SK-N-SH (cell line): Measurements from ENCODE around the gene TAB2. TPM values are rescaled to one million over a fixed set of nuclear protein-coding genes. Genes with fewer than 3 reads are reported as not detected.

Experiments used
- CTCF ChIA-PET: fragments of 300-600, 350-600 bp; formaldehyde crosslinking; extraction: SDS; loops from one replicate; lab custom pipeline; 2021; lab: Yijun Ruan, JAX
- POLR2A ChIA-PET: fragments of 350-600 bp; sonication (Branson Sonifier 250); formaldehyde crosslinking; extraction: SDS; loops from one replicate; lab custom pipeline; 2020; ENCODE audit warnings: antibody characterized with exemption, inconsistent platforms; lab: Yijun Ruan, JAX
- DNase-seq: peaks from one replicate; pipeline ENCODE4 v3.0.0; 2012
- H2AFZ ChIP-seq: fragments of 200-600 bp; sonication (generic); 2 replicates; pipeline ENCODE4 v1.8.1; 2016; ENCODE audit warnings: antibody characterized with exemption, mild to moderate bottlenecking, low read depth
- H3F3A ChIP-seq: fragments of 200-600 bp; sonication (generic); replicated peaks from 2 replicates; pipeline ENCODE3; 2016; ENCODE audit warnings: antibody characterized with exemption, mild to moderate bottlenecking; ENCODE audit not compliant: insufficient read depth
- H3K27ac ChIP-seq, 2 experiments: fragments of 200-500 bp in 1 of 2; fragments of 200-600 bp in 1 of 2; sonication (Bioruptor generic) in 1 of 2; sonication (generic), shearing (Covaris generic) in 1 of 2; 2 replicates each; pipeline versions ENCODE4 v1.5.1 to v1.6.1; 2014 to 2016; ENCODE audit warnings: low read depth in 2 of 2, inconsistent platforms in 1 of 2, low read length in 1 of 2, mild to moderate bottlenecking in 1 of 2, mixed read lengths in 1 of 2
- H3K27me3 ChIP-seq: fragments of 200-600 bp; sonication (generic), shearing (Covaris generic); 2 replicates; pipeline ENCODE4 v1.6.1; 2016; ENCODE audit warnings: mixed run types; ENCODE audit not compliant: insufficient read depth
- H3K36me3 ChIP-seq, 2 experiments: fragments of 200-500 bp in 1 of 2; fragments of 200-600 bp in 1 of 2; sonication (Bioruptor generic) in 1 of 2; sonication (generic) in 1 of 2; replicated peaks in 1 of 2; 2 replicates each; pipeline versions ENCODE3 to v1.5.1; 2014 to 2016; ENCODE audit warnings: low read length in 1 of 2, mild to moderate bottlenecking in 1 of 2; ENCODE audit not compliant: insufficient read depth in 2 of 2, control insufficient read depth in 1 of 2
- H3K4me1 ChIP-seq, 2 experiments: fragments of 200-500 bp in 1 of 2; fragments of 200-600 bp in 1 of 2; sonication (Bioruptor generic) in 1 of 2; sonication (generic), shearing (Covaris generic) in 1 of 2; 2 replicates each; pipeline versions ENCODE4 v1.5.1 to v1.6.1; 2014 to 2016; ENCODE audit warnings: low read depth in 1 of 2, low read length in 1 of 2, mixed run types in 1 of 2; ENCODE audit not compliant: insufficient read depth in 2 of 2, control insufficient read depth in 1 of 2
- H3K4me2 ChIP-seq: fragments of 200-600 bp; sonication (generic), shearing (Covaris generic); 2 replicates; pipeline ENCODE4 v1.6.1; 2017; ENCODE audit warnings: mixed run types
- H3K4me3 ChIP-seq, 2 experiments: fragments of 200-500 bp in 1 of 2; fragments of 200-600 bp in 1 of 2; sonication (Bioruptor generic) in 1 of 2; sonication (generic), shearing (Covaris generic) in 1 of 2; 2 replicates each; pipeline versions ENCODE4 v1.5.1 to v1.8.1; 2014 to 2016; ENCODE audit warnings: low read depth in 2 of 2, inconsistent platforms in 1 of 2, low read length in 1 of 2, mild to moderate bottlenecking in 1 of 2, mixed read lengths in 1 of 2, moderate library complexity in 1 of 2
- H3K79me2 ChIP-seq: fragments of 200-600 bp; sonication (generic); 2 replicates; pipeline ENCODE4 v1.8.1; 2017; ENCODE audit warnings: mild to moderate bottlenecking; ENCODE audit not compliant: insufficient read depth
- H3K9ac ChIP-seq: fragments of 200-600 bp; sonication (generic); 2 replicates; pipeline ENCODE4 v1.6.1; 2017; ENCODE audit warnings: mixed run types
- H3K9me2 ChIP-seq: fragments of 200-600 bp; sonication (generic); 2 replicates; pipeline ENCODE4 v1.6.1; 2017; ENCODE audit warnings: mixed run types
- H3K9me3 ChIP-seq: fragments of 200-600 bp; sonication (generic); 2 replicates; pipeline ENCODE4 v1.6.1; 2017; ENCODE audit warnings: mixed run types, mild to moderate bottlenecking, moderate library complexity
- H4K20me1 ChIP-seq: fragments of 200-600 bp; sonication (generic); 2 replicates; pipeline ENCODE4 v1.6.1; 2017; ENCODE audit warnings: mild to moderate bottlenecking, mixed run types; ENCODE audit not compliant: insufficient read depth
- CHD2 ChIP-seq: fragments of 150-350 bp; IDR thresholded peaks from 2 replicates; pipeline ENCODE4 v1.6.1; 2018; ENCODE audit warnings: low read length; ENCODE audit not compliant: partially characterized antibody
- CTCF ChIP-seq: fragments of 200-600 bp; sonication (generic); IDR thresholded peaks from 2 replicates; pipeline ENCODE4 v1.6.1; 2017; ENCODE audit warnings: antibody characterized with exemption, mild to moderate bottlenecking, moderate library complexity
- ELF1 ChIP-seq: IDR thresholded peaks from 2 replicates; pipeline ENCODE4 v1.4.0; 2012
- EP300 ChIP-seq, 2 experiments: IDR thresholded peaks; 2 replicates each; pipeline versions ENCODE4 v1.4.0 to v1.6.1; 2012; ENCODE audit warnings: borderline replicate concordance in 1 of 2, low read depth in 1 of 2, low read length in 1 of 2
- FOSL2 ChIP-seq: IDR thresholded peaks from 2 replicates; pipeline ENCODE4 v1.4.0; 2012; ENCODE audit warnings: low read depth, mild to moderate bottlenecking, moderate library complexity, borderline replicate concordance
- FOXJ3 ChIP-seq: sonication (generic); formaldehyde crosslinking; IDR thresholded peaks from 2 replicates; pipeline ENCODE4 v1.5.1; 2020; ENCODE audit warnings: mild to moderate bottlenecking, missing genetic modification reagents
- GABPA ChIP-seq: IDR thresholded peaks from 2 replicates; pipeline ENCODE4 v1.4.0; 2012; ENCODE audit warnings: low read depth, mild to moderate bottlenecking
- GATA2 ChIP-seq: sonication (generic); formaldehyde crosslinking; IDR thresholded peaks from 2 replicates; pipeline ENCODE4 v1.5.0; 2020; ENCODE audit warnings: mild to moderate bottlenecking, missing genetic modification reagents
- JUND ChIP-seq: IDR thresholded peaks from 2 replicates; pipeline ENCODE4 v1.4.0; 2012
- MAX ChIP-seq: IDR thresholded peaks from 2 replicates; pipeline ENCODE4 v1.4.0; 2012; ENCODE audit warnings: low read depth
- MXI1 ChIP-seq: IDR thresholded peaks from 2 replicates; pipeline ENCODE4 v1.6.1; 2012; ENCODE audit warnings: mild to moderate bottlenecking, low read depth, low read length, improper control_type of control experiment
- POLR2AphosphoS5 ChIP-seq: IDR thresholded peaks from 2 replicates; pipeline ENCODE4 v1.6.1; 2012; ENCODE audit warnings: low read depth, low read length
- RCOR1 ChIP-seq: fragments of 150-350 bp; IDR thresholded peaks from 2 replicates; pipeline ENCODE4 v1.6.1; 2017; ENCODE audit warnings: antibody characterized with exemption, low read length
- RFX5 ChIP-seq: IDR thresholded peaks from 2 replicates; pipeline ENCODE4 v1.6.1; 2012; ENCODE audit warnings: mild to moderate bottlenecking, improper control_type of control experiment, low read length
- RXRA ChIP-seq: IDR thresholded peaks from 2 replicates; pipeline ENCODE4 v1.4.0; 2012; ENCODE audit warnings: low read depth, mild to moderate bottlenecking, borderline replicate concordance
- TCF12 ChIP-seq: IDR thresholded peaks from 2 replicates; pipeline ENCODE4 v1.4.0; 2012
- TEAD4 ChIP-seq: IDR thresholded peaks from 2 replicates; pipeline ENCODE4 v1.4.0; 2012; ENCODE audit warnings: mild to moderate bottlenecking, borderline replicate concordance; ENCODE audit not compliant: insufficient read depth
- whole genome bisulfite sequencing: methylation state at CpG from one replicate; pipeline ENCODE4 v1.1.6; 2017; ENCODE audit warnings: low lambda C conversion rate; 5-methylcytosine and 5-hydroxymethylcytosine counted together
- polyA plus RNA-seq, 3 experiments: library from polyadenylated mRNA; depleted of rRNA; stranded (reverse); fragments of >200 nt; gene quantifications; 2 replicates each; pipeline ENCODE4 v1.2.3, GENCODE V29; 2012
- TF ChIP-seq, protein P1 (sequence below): IDR thresholded peaks from 2 replicates; pipeline ENCODE4 v1.6.1; 2012; ENCODE audit warnings: mild to moderate bottlenecking, low read depth, low read length, moderate library complexity
- TF ChIP-seq, protein P2 (sequence below): IDR thresholded peaks from 2 replicates; pipeline ENCODE4 v1.4.0; 2012; ENCODE audit warnings: low read depth, borderline replicate concordance

TAB2 gene
- polyA plus RNA-seq, 1 of the 3 experiments (the other 2 are of a cell fraction), result 24.4 TPM

GRCh38 chr6:149286905-149287304, 30.6 kb upstream of the TAB2 start:
- Histone ChIP-seq H3K9me3 (no peaks in the 10 kb centered on the region), H4K20me1 (no peaks in the 10 kb centered on the region), H3K4me3 (no peak overlapping the region), H3K27me3 (no peaks in the 10 kb centered on the region), H3K9me2 (no peaks in the 10 kb centered on the region), H3K36me3 (no peaks in the 10 kb centered on the region), H3F3A (no peaks in the 10 kb centered on the region), H3K27ac (no peak overlapping the region), H3K79me2 (no peaks in the 10 kb centered on the region), H3K4me1 (peaks cover 0 to 3% of the 10 kb centered on the region in 2 experiments; a peak in 1 of 4 replicates), H3K9ac (no peak overlapping the region), H2AFZ (no peak overlapping the region), H3K4me2 (no peak overlapping the region)
- 74% methylated on average over 6 of the region's 6 CpGs for WGBS
- POLR2A ChIA-PET, result no interaction called here
- no peak for DNase-seq
- TF ChIP-seq MXI1 (no peak), GATA2 (CRISPR knock-in tag) (no peak), CHD2 (no peak), ELF1 (no peak), CTCF (no peak), FOSL2 (no peak), FOXJ3 (CRISPR knock-in tag) (no peak), RFX5 (no peak), MAX (no peak), JUND (no peak), EP300 (IDR thresholded peaks at IDR 0.05; ENCODE audit: borderline replicate concordance in 1 of 2, low read depth in 1 of 2, low read length in 1 of 2) (no peak)
- CTCF ChIA-PET, result interaction anchor here (1.0 kb wide), 1 partner anchor 205 kb away, joined by 3 read pairs; no protein-coding TSS in a partner anchor

DNA sequence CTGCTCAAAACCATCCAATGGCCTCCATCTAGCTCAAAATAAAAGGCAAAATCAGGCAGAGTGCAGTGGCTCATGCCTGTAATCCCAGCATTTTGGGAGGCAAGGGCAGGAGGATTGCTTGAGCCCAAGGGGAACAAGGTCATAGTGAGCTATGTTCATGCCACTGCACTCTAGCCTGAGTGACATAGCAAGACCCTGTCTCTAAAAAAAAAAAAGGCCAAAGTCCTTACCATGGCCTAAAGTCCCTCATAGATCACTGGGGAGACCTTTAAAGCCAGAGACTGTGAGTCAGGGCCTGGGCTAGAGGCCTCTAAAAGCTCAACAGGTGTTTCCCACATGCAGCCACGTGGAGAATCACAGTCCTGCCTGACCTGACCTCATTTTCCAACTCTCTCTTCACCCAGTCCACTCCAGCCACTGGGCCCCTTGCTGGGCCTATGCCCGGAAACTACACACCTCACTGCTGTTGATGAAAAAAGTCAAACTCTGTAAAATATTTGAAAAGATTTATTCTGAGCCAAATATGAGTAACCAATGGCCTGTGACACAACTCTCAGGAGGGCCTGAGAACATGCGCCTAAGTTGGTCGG, 28.2 kb upstream of the TAB2 start:
- Histone ChIP-seq H3K9ac (no peak overlapping the region), H3K27me3 (no peaks in the 10 kb centered on the region), H4K20me1 (no peaks in the 10 kb centered on the region), H3K9me2 (no peaks in the 10 kb centered on the region), H3K4me1 (peaks cover 0 to 3% of the 10 kb centered on the region in 2 experiments; a peak in 1 of 4 replicates), H3K4me3 (no peak overlapping the region), H3K27ac (no peak overlapping the region), H3K79me2 (no peaks in the 10 kb centered on the region), H2AFZ (no peak overlapping the region), H3K9me3 (no peaks in the 10 kb centered on the region), H3K4me2 (no peak overlapping the region), H3F3A (no peaks in the 10 kb centered on the region), H3K36me3 (no peaks in the 10 kb centered on the region)
- no peak for DNase-seq
- ChIA-PET POLR2A (no interaction called here), CTCF (no interaction called here)
- TF ChIP-seq TEAD4 (no peak), RCOR1 (no peak), POLR2AphosphoS5 (no peak), GATA2 (CRISPR knock-in tag) (no peak), RXRA (no peak), ELF1 (no peak), TCF12 (no peak), GABPA (no peak)
- TF ChIP-seq, protein P1, sequence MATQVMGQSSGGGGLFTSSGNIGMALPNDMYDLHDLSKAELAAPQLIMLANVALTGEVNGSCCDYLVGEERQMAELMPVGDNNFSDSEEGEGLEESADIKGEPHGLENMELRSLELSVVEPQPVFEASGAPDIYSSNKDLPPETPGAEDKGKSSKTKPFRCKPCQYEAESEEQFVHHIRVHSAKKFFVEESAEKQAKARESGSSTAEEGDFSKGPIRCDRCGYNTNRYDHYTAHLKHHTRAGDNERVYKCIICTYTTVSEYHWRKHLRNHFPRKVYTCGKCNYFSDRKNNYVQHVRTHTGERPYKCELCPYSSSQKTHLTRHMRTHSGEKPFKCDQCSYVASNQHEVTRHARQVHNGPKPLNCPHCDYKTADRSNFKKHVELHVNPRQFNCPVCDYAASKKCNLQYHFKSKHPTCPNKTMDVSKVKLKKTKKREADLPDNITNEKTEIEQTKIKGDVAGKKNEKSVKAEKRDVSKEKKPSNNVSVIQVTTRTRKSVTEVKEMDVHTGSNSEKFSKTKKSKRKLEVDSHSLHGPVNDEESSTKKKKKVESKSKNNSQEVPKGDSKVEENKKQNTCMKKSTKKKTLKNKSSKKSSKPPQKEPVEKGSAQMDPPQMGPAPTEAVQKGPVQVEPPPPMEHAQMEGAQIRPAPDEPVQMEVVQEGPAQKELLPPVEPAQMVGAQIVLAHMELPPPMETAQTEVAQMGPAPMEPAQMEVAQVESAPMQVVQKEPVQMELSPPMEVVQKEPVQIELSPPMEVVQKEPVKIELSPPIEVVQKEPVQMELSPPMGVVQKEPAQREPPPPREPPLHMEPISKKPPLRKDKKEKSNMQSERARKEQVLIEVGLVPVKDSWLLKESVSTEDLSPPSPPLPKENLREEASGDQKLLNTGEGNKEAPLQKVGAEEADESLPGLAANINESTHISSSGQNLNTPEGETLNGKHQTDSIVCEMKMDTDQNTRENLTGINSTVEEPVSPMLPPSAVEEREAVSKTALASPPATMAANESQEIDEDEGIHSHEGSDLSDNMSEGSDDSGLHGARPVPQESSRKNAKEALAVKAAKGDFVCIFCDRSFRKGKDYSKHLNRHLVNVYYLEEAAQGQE, result no peak
- TF ChIP-seq, protein P2, sequence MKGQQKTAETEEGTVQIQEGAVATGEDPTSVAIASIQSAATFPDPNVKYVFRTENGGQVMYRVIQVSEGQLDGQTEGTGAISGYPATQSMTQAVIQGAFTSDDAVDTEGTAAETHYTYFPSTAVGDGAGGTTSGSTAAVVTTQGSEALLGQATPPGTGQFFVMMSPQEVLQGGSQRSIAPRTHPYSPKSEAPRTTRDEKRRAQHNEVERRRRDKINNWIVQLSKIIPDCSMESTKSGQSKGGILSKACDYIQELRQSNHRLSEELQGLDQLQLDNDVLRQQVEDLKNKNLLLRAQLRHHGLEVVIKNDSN, result no peak
- WGBS, result 70% methylated on average over 4 of the region's 4 CpGs
